ENCODE results near the gene TMEM273. TPM values are rescaled to one million over a fixed set of nuclear protein-coding genes. Genes with fewer than 3 reads are reported as not detected.

The TMEM273 gene
- total and polyA plus RNA-seq, 4 donors: 12.0 to 41.8 (median 17.5) TPM

DNA sequence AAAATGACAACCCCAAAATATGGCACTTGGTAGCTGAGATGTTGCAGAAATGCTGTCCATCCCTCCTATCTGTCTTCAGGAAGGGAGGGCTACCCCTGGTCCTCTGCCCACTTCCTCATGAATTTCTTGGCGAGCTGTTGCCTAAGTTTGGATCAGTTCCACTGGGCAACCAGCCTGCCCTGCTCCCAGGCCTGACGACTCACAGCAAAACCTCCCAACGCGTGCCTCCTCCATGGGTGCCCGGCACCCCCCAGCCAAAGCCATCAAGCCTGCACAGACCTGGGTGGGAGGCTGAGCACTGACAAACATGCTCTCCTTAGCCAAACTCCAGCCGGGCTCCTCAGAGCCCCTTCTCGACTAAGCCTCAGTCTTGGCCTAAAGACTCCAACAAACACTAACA, 81.7 kb downstream of the TMEM273 start:
- ATAC-seq (ENCODE audit: insufficient read depth, low FRiP score) (no peak), DNase-seq (peak in 2 of 3 donors; percentile 48 to 52)
- H3K27ac ChIP-seq (ENCODE audit: low read depth in 1 of 2, low read length in 1 of 2): peak overlapping the region; percentile 22 to 28
- H3K9ac ChIP-seq (ENCODE audit: insufficient read depth in 1 of 2, low read length in 2 of 2): no peak overlapping the region
- H3K9me3 ChIP-seq (ENCODE audit: control insufficient read depth in 4 of 4, insufficient read depth in 3 of 4, low read length in 3 of 4): peaks cover 0 to 5% (median 0%) of the 10 kb centered on the region in 4 donors
- H3K4me3 ChIP-seq: no peak overlapping the region
- H3K36me3 ChIP-seq (ENCODE audit: control insufficient read depth in 4 of 4, insufficient read depth in 4 of 4, low read length in 4 of 4): peaks cover 0 to 14% (median 4%) of the 10 kb centered on the region in 4 donors
- H3K27me3 ChIP-seq (ENCODE audit: control insufficient read depth in 3 of 3, insufficient read depth in 3 of 3, low read length in 2 of 3): no peaks in the 10 kb centered on the region
- TF ChIP-seq, protein P1, sequence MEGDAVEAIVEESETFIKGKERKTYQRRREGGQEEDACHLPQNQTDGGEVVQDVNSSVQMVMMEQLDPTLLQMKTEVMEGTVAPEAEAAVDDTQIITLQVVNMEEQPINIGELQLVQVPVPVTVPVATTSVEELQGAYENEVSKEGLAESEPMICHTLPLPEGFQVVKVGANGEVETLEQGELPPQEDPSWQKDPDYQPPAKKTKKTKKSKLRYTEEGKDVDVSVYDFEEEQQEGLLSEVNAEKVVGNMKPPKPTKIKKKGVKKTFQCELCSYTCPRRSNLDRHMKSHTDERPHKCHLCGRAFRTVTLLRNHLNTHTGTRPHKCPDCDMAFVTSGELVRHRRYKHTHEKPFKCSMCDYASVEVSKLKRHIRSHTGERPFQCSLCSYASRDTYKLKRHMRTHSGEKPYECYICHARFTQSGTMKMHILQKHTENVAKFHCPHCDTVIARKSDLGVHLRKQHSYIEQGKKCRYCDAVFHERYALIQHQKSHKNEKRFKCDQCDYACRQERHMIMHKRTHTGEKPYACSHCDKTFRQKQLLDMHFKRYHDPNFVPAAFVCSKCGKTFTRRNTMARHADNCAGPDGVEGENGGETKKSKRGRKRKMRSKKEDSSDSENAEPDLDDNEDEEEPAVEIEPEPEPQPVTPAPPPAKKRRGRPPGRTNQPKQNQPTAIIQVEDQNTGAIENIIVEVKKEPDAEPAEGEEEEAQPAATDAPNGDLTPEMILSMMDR (IDR thresholded peaks at IDR 0.05; ENCODE audit: control extremely low read depth, extremely low read depth): no peak
- peaks cover 15 to 56% (median 18%) of the 10 kb centered on the region in 5 donors for H3K4me1 ChIP-seq (ENCODE audit: control insufficient read depth in 5 of 5, insufficient read depth in 5 of 5, low read length in 5 of 5)
- 46 to 51% methylated on average over 7 of the region's 7 CpGs for WGBS, 2 donors

DNA sequence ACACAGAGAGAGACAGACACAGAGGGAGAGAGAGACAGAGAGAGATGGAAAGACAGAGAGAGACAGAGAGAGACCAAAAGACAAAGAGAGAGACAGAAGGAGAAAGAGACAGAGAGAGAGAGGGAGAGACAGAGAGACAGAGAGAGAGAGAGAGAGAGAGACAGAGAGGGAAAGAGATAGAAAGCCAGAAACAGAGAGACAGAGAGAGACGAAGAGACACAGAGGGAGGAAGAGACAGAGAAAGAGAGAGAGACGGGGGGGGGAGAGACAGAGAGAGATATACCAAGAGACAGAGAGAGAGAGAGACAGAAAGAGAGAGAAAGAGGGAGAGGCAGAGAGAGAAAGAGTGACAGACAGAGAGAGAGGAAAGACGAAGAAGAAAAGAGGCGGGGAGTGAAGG, 83.1 kb downstream of the TMEM273 start:
- 66 to 85% methylated on average over 4 of the region's 4 CpGs for WGBS, 2 donors

More for the DNA sequence above, 83.1 kb downstream of the TMEM273 start:
- Histone ChIP-seq H3K9me3 (ENCODE audit: control insufficient read depth in 4 of 4, insufficient read depth in 3 of 4, low read length in 3 of 4) (peaks cover 0 to 5% (median 0%) of the 10 kb centered on the region in 4 donors), H3K27ac (ENCODE audit: low read depth in 1 of 2, low read length in 1 of 2) (peak overlapping the region in 1 of 2 donors; percentile 11), H3K36me3 (ENCODE audit: control insufficient read depth in 4 of 4, insufficient read depth in 4 of 4, low read length in 4 of 4) (peaks cover 0 to 14% (median 4%) of the 10 kb centered on the region in 4 donors), H3K27me3 (ENCODE audit: control insufficient read depth in 3 of 3, insufficient read depth in 3 of 3, low read length in 2 of 3) (no peaks in the 10 kb centered on the region), H3K9ac (ENCODE audit: insufficient read depth in 1 of 2, low read length in 2 of 2) (no peak overlapping the region), H3K4me3 (no peak overlapping the region), H3K4me1 (ENCODE audit: control insufficient read depth in 5 of 5, insufficient read depth in 5 of 5, low read length in 5 of 5) (peaks cover 5 to 42% (median 18%) of the 10 kb centered on the region in 5 donors)
- no peak for ATAC-seq (ENCODE audit: insufficient read depth, low FRiP score)
- DNase-seq: no peak
- TF ChIP-seq, protein P1 (IDR thresholded peaks at IDR 0.05; ENCODE audit: control extremely low read depth, extremely low read depth): no peak

Other genes starting within 250 kb of the TMEM273 start
- 1 to 10 TPM; 3.1 to 4.5 TPM for gene LRRC18, start 248.6 kb downstream of the TMEM273 start, total RNA-seq
- 1 to 10 TPM; 1.8 to 2.4 TPM for gene LRRC18, start 248.6 kb downstream of the TMEM273 start, polyA plus RNA-seq
- 10 to 100 TPM; 10.9 to 49.4 TPM for gene VSTM4, start 72.9 kb downstream of the TMEM273 start, total RNA-seq
- gene VSTM4, start 72.9 kb downstream of the TMEM273 start, polyA plus RNA-seq: 1 to 10 TPM; 2.9 to 3.4 TPM
- gene FAM170B, start 54.4 kb downstream of the TMEM273 start, total RNA-seq: under 1 TPM in 1 of 2 donors, not detected in 1; 0.34 TPM
- gene FAM170B, start 54.4 kb downstream of the TMEM273 start, polyA plus RNA-seq: under 1 TPM in 1 of 2 donors, not detected in 1; 0.13 TPM
- not detected for gene C10orf71, start 110.8 kb upstream of the TMEM273 start, total RNA-seq
- not detected for gene C10orf71, start 110.8 kb upstream of the TMEM273 start, polyA plus RNA-seq
- gene DRGX, start 207.7 kb upstream of the TMEM273 start, total RNA-seq: not detected
- under 1 TPM in 1 of 2 donors, not detected in 1; 0.10 TPM for gene DRGX, start 207.7 kb upstream of the TMEM273 start, polyA plus RNA-seq